Measurements from ENCODE around the gene ID1. TPM values are rescaled to one million over a fixed set of nuclear protein-coding genes. Genes with fewer than 3 reads are reported as not detected.

ID1 gene
- polyA plus RNA-seq, 1 donor from 2014 or later, result 30.6 TPM

DNA sequence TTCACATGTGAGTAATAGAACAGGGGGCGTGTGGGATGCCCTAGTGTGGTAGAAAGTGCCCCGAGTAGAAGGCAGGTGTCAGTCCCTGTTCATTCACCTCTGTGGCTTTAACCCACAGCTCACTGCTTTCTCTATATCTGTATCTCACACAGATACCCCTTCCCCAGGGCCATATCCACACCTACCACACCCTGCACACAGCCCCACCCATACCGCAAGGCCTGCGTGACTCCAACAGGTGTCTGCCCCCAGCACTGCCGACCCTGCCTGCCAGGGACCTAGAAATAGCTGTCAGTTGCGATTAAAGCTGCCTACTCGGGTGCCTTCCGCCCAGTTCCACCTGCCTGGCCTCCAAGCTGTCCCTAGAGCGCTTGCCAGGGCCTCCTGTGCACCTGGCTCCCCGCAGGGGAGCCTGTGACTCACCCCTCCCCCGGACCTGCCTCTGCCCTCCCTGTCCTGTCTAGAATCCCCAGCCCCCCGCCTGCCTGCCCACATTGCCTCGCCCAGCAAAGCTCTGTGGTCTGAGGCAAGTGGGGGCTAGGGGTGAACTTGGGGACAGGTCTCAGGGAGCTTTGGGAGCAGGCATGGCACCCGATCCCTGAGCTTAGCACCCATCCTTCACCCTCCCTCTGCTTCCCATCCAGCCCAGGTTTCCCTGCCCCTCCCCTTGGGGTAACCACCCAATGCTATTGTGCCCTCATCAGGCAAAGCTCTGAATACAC lies 38.3 kb upstream of the ID1 start:
- Histone ChIP-seq H3K9me3 (ENCODE audit: low read length) (no peaks in the 10 kb centered on the region), H3K9ac (ENCODE audit: low read length) (no peak overlapping the region), H3K27me3 (ENCODE audit: insufficient read depth, low read depth, low read length) (no peaks in the 10 kb centered on the region), H3K79me2 (replicated peaks; ENCODE audit: insufficient read depth, low read length) (no peaks in the 10 kb centered on the region), H3F3A (ENCODE audit: insufficient read depth, low read length, poor library complexity, severe bottlenecking) (no peaks in the 10 kb centered on the region), H3K4me3 (ENCODE audit: low read length) (no peak overlapping the region), H3K27ac (ENCODE audit: low read length) (no peak overlapping the region), H3K4me2 (ENCODE audit: low read length) (no peak overlapping the region), H3K36me3 (ENCODE audit: insufficient read depth, low read length) (no peaks in the 10 kb centered on the region), H4K20me1 (ENCODE audit: insufficient read depth) (no peaks in the 10 kb centered on the region), H3K9me2 (ENCODE audit: insufficient read depth, low read length) (no peaks in the 10 kb centered on the region), H2AFZ (ENCODE audit: low read depth, low read length) (no peak overlapping the region)
- TF ChIP-seq RAD21 (conservative IDR thresholded peaks at IDR 0.05) (no peak), POLR2AphosphoS5 (IDR thresholded peaks at IDR 0.05) (no peak), EZH2 (IDR thresholded peaks at IDR 0.05; ENCODE audit: borderline replicate concordance, insufficient read depth, low read length, poor library complexity, severe bottlenecking) (no peak), TAF1 (IDR thresholded peaks at IDR 0.05; ENCODE audit: low read depth) (no peak), REST (IDR thresholded peaks at IDR 0.05; ENCODE audit: borderline replicate concordance) (no peak), MXI1 (conservative IDR thresholded peaks at IDR 0.05; ENCODE audit: poor library complexity, severe bottlenecking) (no peak), CTCF (IDR thresholded peaks at IDR 0.05; ENCODE audit: poor library complexity, severe bottlenecking) (no peak), SMC3 (conservative IDR thresholded peaks at IDR 0.05; ENCODE audit: poor library complexity) (no peak), EP300 (conservative IDR thresholded peaks at IDR 0.05; ENCODE audit: poor library complexity, severe bottlenecking) (no peak)

DNA sequence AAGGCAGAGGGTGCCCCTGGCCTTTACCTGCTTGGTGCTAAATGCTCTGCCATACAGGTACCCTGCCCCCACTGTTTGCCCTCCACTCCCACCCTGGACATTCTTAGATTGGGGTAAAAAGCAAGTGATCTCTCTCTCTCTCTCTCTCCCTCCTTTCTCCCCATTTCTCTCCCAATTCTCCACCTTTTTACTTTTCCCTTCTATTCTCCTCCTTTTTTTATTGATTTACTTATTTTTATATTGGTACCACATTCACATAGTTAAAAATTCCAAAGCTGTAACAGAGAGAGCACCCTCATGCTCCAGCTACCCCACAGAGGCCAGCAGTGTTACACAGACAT lies 37.7 kb upstream of the ID1 start:
- TF ChIP-seq POLR2AphosphoS5 (IDR thresholded peaks at IDR 0.05) (no peak), TAF1 (IDR thresholded peaks at IDR 0.05; ENCODE audit: low read depth) (no peak), SMC3 (conservative IDR thresholded peaks at IDR 0.05; ENCODE audit: poor library complexity) (no peak)
- Histone ChIP-seq H3K79me2 (replicated peaks; ENCODE audit: insufficient read depth, low read length) (no peaks in the 10 kb centered on the region), H2AFZ (ENCODE audit: low read depth, low read length) (no peak overlapping the region), H3K4me2 (ENCODE audit: low read length) (no peak overlapping the region), H3F3A (ENCODE audit: insufficient read depth, low read length, poor library complexity, severe bottlenecking) (no peaks in the 10 kb centered on the region), H3K9ac (ENCODE audit: low read length) (no peak overlapping the region), H3K27ac (ENCODE audit: low read length) (no peak overlapping the region), H3K4me3 (ENCODE audit: low read length) (no peak overlapping the region), H3K27me3 (ENCODE audit: insufficient read depth, low read depth, low read length) (no peaks in the 10 kb centered on the region), H3K9me3 (ENCODE audit: low read length) (no peaks in the 10 kb centered on the region), H3K9me2 (ENCODE audit: insufficient read depth, low read length) (no peaks in the 10 kb centered on the region), H3K36me3 (ENCODE audit: insufficient read depth, low read length) (no peaks in the 10 kb centered on the region), H4K20me1 (ENCODE audit: insufficient read depth) (no peaks in the 10 kb centered on the region)

All from neural cell (in vitro differentiated cells).